Right lobe of liver (tissue), 6 donors: Measurements from ENCODE around the gene RPL29. TPM values are rescaled to one million over a fixed set of nuclear protein-coding genes. Genes with fewer than 3 reads are reported as not detected.

ENCODE experiments used
- ATAC-seq, 4 donors: fragments of 200-7000 bp; cut with Tn5 transposase; one replicate each; pipeline ENCODE4 v1.9.1; 2020; ENCODE audit warnings: mild to moderate bottlenecking in 4 of 4, moderate library complexity in 4 of 4
- DNase-seq, 3 donors: peaks; one replicate each; pipeline ENCODE4 v3.0.0-alpha.2; 2020
- H3K27ac ChIP-seq, 3 donors: fragments of 200-600 bp; one replicate each; pipeline ENCODE4 v1.8.0; 2022
- H3K27me3 ChIP-seq, 2 donors: fragments of 200-600 bp; one replicate each; pipeline ENCODE4 v1.8.0; 2022
- H3K36me3 ChIP-seq, 4 donors: fragments of 200-600 bp; sonication (generic) in 1 of 4; one replicate each; pipeline versions ENCODE4 v1.5.1 to v1.8.0; 2017 to 2022; ENCODE audit warnings: control low read depth in 1 of 4
- H3K4me1 ChIP-seq, 4 donors: fragments of 200-600 bp; sonication (generic) in 1 of 4; one replicate each; pipeline versions ENCODE4 v1.5.1 to v1.8.0; 2017 to 2022; ENCODE audit warnings: control low read depth in 1 of 4
- H3K4me3 ChIP-seq, 3 donors: fragments of 200-600 bp; one replicate each; pipeline ENCODE4 v1.8.0; 2022
- H3K9me3 ChIP-seq, 4 donors: fragments of 200-600 bp; sonication (generic) in 1 of 4; one replicate each; pipeline versions ENCODE4 v1.5.1 to v1.8.0; 2017 to 2022; ENCODE audit warnings: control low read depth in 1 of 4
- POLR2A ChIP-seq: fragments of 450-650 bp; IDR thresholded peaks from one replicate; pipeline ENCODE4 v1.6.1; 2017; ENCODE audit warnings: antibody characterized with exemption, mild to moderate bottlenecking
- WGBS: methylation state at CpG from one replicate; pipeline ENCODE4 v1.1.6; 2018; ENCODE audit warnings: low coverage, low lambda C conversion rate; ENCODE audit not compliant: insufficient coverage; ENCODE audit errors: missing lambda C conversion rate; 5-methylcytosine and 5-hydroxymethylcytosine counted together
- intact Hi-C, 2 donors: fragments of 100-400 bp; cut with DNase I; formaldehyde crosslinking; loops; one replicate each; pipeline versions ENCODE4 v1.11.2 to v1.14.1; 2022
- total RNA-seq, 6 experiments: library from RNA; depleted of rRNA in 2 of 6; stranded (reverse); fragments of >200 nt in 2 of 6; fragmentation: NEBNext Ultra II Directional in 3 of 6; extraction: Animal tissue kit (Norgen Biotek cat#: 25700) in 3 of 6; gene quantifications; one replicate each; pipeline versions ENCODE4 v1.1.0 to v1.2.4, GENCODE V29; 2016 to 2023
- TF ChIP-seq, protein P1 (sequence below), 4 donors: fragments of 200-600 bp in 3 of 4; fragments of 450-650 bp in 1 of 4; IDR thresholded peaks; one replicate each; pipeline versions ENCODE4 v1.5.1 to v1.8.0; 2016 to 2022; ENCODE audit warnings: antibody characterized with exemption in 4 of 4, mild to moderate bottlenecking in 2 of 4
- donor health status: DM: no; HTN: yes; CAD: no.
- donor health status: DM: no; HTN: no; CAD: no.
- donor health status: DM: no; HTN: no; CAD: no.
- donor health status: DM: no; HTN: yes; CAD: no.
- donor health status: DM: no; HTN: yes; CAD: no.

Gene RPL29
- total RNA-seq, 6 experiments from 2014 or later: 396 to 971 (median 447) TPM

DNA sequence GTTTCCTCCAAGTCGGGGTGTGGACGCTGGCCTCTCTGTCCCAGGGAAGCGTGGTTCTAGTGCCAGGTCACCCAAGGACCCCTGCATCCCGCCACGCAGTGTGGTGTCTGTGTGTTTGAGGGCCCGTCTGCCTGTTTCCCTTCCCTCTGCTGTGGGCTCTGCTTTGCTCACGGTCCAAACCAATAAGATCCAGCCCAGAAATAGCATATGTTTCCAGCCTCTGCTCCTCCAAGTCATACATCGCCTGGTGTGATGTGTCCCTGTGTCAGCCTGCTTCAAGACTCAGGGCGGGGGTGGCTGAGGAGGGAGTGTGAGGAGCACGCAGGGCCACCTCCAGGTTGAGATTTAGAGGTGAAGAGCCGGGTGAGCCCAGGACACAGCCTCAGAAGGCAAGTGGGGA, 21.9 kb upstream of the RPL29 start:
- Histone ChIP-seq H3K27ac (no peak overlapping the region), H3K27me3 (no peaks in the 10 kb centered on the region), H3K9me3 (no peaks in the 10 kb centered on the region), H3K4me1 (no peaks in the 10 kb centered on the region), H3K36me3 (no peaks in the 10 kb centered on the region), H3K4me3 (no peak overlapping the region)
- intact Hi-C loops: no loop called here
- TF ChIP-seq POLR2A: no peak
- TF ChIP-seq, protein P1, sequence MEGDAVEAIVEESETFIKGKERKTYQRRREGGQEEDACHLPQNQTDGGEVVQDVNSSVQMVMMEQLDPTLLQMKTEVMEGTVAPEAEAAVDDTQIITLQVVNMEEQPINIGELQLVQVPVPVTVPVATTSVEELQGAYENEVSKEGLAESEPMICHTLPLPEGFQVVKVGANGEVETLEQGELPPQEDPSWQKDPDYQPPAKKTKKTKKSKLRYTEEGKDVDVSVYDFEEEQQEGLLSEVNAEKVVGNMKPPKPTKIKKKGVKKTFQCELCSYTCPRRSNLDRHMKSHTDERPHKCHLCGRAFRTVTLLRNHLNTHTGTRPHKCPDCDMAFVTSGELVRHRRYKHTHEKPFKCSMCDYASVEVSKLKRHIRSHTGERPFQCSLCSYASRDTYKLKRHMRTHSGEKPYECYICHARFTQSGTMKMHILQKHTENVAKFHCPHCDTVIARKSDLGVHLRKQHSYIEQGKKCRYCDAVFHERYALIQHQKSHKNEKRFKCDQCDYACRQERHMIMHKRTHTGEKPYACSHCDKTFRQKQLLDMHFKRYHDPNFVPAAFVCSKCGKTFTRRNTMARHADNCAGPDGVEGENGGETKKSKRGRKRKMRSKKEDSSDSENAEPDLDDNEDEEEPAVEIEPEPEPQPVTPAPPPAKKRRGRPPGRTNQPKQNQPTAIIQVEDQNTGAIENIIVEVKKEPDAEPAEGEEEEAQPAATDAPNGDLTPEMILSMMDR (IDR thresholded peaks at IDR 0.05): no peak
- peak; percentile 6 to 26 (median 17) for ATAC-seq
- DNase-seq: no peak
- WGBS: 88% methylated on average over 5 of the region's 11 CpGs

DNA sequence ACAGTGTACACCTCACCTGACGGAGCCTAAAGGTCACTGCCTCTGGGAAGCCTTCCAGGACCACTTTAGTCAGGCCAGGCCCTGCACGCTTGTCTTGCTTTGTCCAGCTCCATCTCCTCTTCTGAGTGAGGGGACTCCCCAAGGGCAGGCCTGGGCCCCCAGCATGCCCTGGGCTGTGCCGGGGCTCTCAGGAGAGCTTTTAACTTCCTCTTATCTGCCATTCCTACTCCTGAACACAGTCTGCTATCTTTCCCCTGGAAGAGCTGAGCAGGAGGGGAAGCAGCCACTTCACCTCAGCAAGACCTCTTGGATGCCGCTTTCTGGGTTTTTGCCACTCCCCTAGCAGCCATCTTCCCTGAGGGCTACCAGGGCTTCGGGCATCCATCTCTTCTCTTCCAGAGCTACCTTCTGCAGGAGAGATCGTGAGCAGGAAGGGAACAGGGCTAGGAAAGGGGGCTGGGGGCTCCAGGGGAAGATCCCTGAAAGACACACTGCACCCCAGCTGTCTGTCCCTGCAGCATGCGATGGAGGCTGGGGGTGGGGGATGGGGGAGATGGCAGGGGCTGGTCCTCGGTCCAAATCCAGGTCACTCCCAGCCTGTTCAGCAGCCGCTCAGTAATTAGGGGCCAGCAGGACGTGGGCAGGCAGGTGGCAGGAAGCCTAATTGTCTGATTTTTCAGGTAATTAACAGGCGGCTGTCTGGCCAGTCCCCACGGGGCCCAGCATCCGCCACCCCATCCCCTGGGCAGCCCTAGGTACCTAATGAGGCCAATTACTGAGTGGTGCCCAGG, 19.9 kb upstream of the RPL29 start:
- ATAC-seq (no peak), DNase-seq (no peak)
- Histone ChIP-seq H3K27me3 (no peaks in the 10 kb centered on the region), H3K4me1 (no peaks in the 10 kb centered on the region), H3K27ac (no peak overlapping the region), H3K36me3 (no peaks in the 10 kb centered on the region), H3K4me3 (no peak overlapping the region), H3K9me3 (no peaks in the 10 kb centered on the region)
- intact Hi-C loops: no loop called here
- WGBS: 78% methylated on average over 3 of the region's 13 CpGs
- TF ChIP-seq, protein P1 (IDR thresholded peaks at IDR 0.05): no peak
- no peak for TF ChIP-seq POLR2A

DNA sequence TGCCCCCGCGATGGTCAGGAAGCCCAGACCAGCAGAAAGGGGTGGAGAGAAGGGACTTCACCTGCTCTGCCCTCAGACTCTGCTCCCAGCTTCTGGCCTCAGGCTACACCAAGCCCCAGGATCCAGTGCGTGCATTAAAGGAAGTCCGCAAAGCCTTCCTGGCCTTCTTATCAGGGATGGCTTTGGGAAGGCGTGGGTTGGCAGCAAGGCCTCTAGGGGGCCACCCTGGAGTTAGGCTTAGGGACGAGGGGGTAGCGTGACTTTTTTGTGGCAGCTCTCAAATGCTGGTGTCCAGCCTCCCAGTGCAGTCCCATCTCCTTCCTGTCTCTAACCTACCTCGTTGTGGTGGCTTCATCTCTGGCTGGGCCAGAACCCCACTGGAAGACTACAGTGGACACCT, 18.9 kb upstream of the RPL29 start:
- H3K27me3 ChIP-seq: no peaks in the 10 kb centered on the region
- no peaks in the 10 kb centered on the region for H3K36me3 ChIP-seq
- TF ChIP-seq, protein P1 (IDR thresholded peaks at IDR 0.05): peak in 1 of 4 donors; percentile 5
- no peak for TF ChIP-seq POLR2A
- intact Hi-C loops: no loop called here
- DNase-seq (no peak), ATAC-seq (peak in 2 of 4 donors; percentile 14 to 23)
- H3K27ac ChIP-seq: no peak overlapping the region
- no peaks in the 10 kb centered on the region for H3K9me3 ChIP-seq
- H3K4me1 ChIP-seq: no peaks in the 10 kb centered on the region
- no peak overlapping the region for H3K4me3 ChIP-seq
- WGBS: 40% methylated on average over 1 of the region's 8 CpGs

DNA sequence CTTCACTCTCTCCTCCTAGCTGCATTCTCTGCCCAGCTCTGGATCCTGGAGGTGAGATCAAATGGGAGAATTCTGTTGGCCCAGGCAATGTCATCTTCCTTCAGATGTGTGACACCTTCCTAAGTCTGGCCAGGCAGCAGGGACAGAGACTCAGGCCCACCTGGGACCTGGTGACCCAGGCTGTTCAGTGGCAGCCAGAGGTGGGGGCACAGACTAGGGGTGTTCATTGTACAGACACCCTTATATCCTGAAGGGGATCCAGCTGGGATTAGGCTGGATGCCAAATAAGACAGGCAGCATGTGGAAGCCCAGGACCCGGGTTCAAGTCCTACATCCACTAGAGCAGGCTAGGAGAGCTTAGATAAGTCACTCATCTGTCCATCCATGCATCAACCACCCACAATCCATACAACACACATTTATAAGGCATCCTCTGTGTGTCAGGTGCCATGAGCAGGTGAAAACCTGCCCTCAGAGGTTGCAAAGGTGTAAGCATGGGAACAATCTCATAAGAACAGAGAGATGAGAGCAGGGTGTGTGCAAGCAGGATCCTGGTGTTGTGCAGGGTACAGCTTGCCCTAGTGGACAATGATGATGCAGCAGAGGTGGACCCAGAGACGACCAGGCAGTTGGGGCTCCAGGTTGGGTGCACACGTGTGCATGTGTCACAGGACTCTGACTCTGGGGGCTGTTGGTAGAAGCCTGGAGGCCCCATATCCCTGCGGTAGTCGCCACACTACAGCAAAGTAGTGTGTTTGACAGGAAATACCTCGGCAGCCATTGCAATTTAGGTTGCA, 18.3 kb upstream of the RPL29 start:
- TF ChIP-seq, protein P1 (IDR thresholded peaks at IDR 0.05): no peak
- TF ChIP-seq POLR2A: no peak
- H3K27me3 ChIP-seq: no peaks in the 10 kb centered on the region
- no peaks in the 10 kb centered on the region for H3K4me1 ChIP-seq
- DNase-seq (no peak), ATAC-seq (no peak)
- H3K4me3 ChIP-seq: no peak overlapping the region
- intact Hi-C loops: no loop called here
- no peak overlapping the region for H3K27ac ChIP-seq
- WGBS: 78% methylated on average over 4 of the region's 6 CpGs
- no peaks in the 10 kb centered on the region for H3K9me3 ChIP-seq
- H3K36me3 ChIP-seq: no peaks in the 10 kb centered on the region
